ENCODE results near the gene CERCAM.

CERCAM gene

GRCh38 chr9:128428644-128429512, 8.2 kb downstream of the CERCAM start:
- TF ChIP-seq, protein P1, sequence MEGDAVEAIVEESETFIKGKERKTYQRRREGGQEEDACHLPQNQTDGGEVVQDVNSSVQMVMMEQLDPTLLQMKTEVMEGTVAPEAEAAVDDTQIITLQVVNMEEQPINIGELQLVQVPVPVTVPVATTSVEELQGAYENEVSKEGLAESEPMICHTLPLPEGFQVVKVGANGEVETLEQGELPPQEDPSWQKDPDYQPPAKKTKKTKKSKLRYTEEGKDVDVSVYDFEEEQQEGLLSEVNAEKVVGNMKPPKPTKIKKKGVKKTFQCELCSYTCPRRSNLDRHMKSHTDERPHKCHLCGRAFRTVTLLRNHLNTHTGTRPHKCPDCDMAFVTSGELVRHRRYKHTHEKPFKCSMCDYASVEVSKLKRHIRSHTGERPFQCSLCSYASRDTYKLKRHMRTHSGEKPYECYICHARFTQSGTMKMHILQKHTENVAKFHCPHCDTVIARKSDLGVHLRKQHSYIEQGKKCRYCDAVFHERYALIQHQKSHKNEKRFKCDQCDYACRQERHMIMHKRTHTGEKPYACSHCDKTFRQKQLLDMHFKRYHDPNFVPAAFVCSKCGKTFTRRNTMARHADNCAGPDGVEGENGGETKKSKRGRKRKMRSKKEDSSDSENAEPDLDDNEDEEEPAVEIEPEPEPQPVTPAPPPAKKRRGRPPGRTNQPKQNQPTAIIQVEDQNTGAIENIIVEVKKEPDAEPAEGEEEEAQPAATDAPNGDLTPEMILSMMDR (IDR thresholded peaks at IDR 0.05; ENCODE audit: low read length): no peak
- TF ChIP-seq EZH2 (IDR thresholded peaks at IDR 0.05; ENCODE audit: borderline replicate concordance, low read length): no peak
- H2AFZ ChIP-seq (ENCODE audit: low read length): no peak overlapping the region

GRCh38 chr9:128429513-128430086, 8.9 kb downstream of the CERCAM start:
- H3K79me2 ChIP-seq (ENCODE audit: insufficient read depth, low read length): no peaks in the 10 kb centered on the region
- H3F3A ChIP-seq (ENCODE audit: insufficient read depth, low read length): no peaks in the 10 kb centered on the region
- no peak overlapping the region for H3K4me3 ChIP-seq (ENCODE audit: low read depth, low read length, poor library complexity, severe bottlenecking)
- no peaks in the 10 kb centered on the region for H3K9me3 ChIP-seq (ENCODE audit: low read length)
- H3K27ac ChIP-seq (ENCODE audit: low read depth, low read length, poor library complexity, severe bottlenecking): no peak overlapping the region
- TF ChIP-seq, protein P1 (IDR thresholded peaks at IDR 0.05; ENCODE audit: low read length): no peak
- TF ChIP-seq EZH2 (IDR thresholded peaks at IDR 0.05; ENCODE audit: borderline replicate concordance, low read length): no peak
- H3K36me3 ChIP-seq (ENCODE audit: insufficient read depth, low read length): no peaks in the 10 kb centered on the region
- H3K4me2 ChIP-seq (ENCODE audit: low read length): no peak overlapping the region
- peaks cover 12% of the 10 kb centered on the region; the same call in 1 of the 2 replicates for H3K27me3 ChIP-seq (ENCODE audit: insufficient read depth, low read length)
- H2AFZ ChIP-seq (ENCODE audit: low read length): no peak overlapping the region
- H4K20me1 ChIP-seq (ENCODE audit: insufficient read depth, low read length): no peaks in the 10 kb centered on the region
- H3K9ac ChIP-seq (ENCODE audit: low read length): no peak overlapping the region
- no peaks in the 10 kb centered on the region for H3K4me1 ChIP-seq (ENCODE audit: insufficient read depth, low read length, severe bottlenecking)
- no peaks in the 10 kb centered on the region for H3K9me2 ChIP-seq (ENCODE audit: low read depth, low read length)

More at GRCh38 chr9:128428644-128429512, 8.2 kb downstream of the CERCAM start:
- no peaks in the 10 kb centered on the region for H3K36me3 ChIP-seq (ENCODE audit: insufficient read depth, low read length)
- H3K9me2 ChIP-seq (ENCODE audit: low read depth, low read length): no peaks in the 10 kb centered on the region
- H3K27ac ChIP-seq (ENCODE audit: low read depth, low read length, poor library complexity, severe bottlenecking): no peak overlapping the region
- H3K27me3 ChIP-seq (ENCODE audit: insufficient read depth, low read length): peaks cover 12% of the 10 kb centered on the region; the same call in 1 of the 2 replicates
- H3K9me3 ChIP-seq (ENCODE audit: low read length): no peaks in the 10 kb centered on the region
- no peak overlapping the region for H3K4me3 ChIP-seq (ENCODE audit: low read depth, low read length, poor library complexity, severe bottlenecking)
- H3F3A ChIP-seq (ENCODE audit: insufficient read depth, low read length): no peaks in the 10 kb centered on the region
- H3K4me1 ChIP-seq (ENCODE audit: insufficient read depth, low read length, severe bottlenecking): no peaks in the 10 kb centered on the region
- H3K79me2 ChIP-seq (ENCODE audit: insufficient read depth, low read length): no peaks in the 10 kb centered on the region
- H4K20me1 ChIP-seq (ENCODE audit: insufficient read depth, low read length): no peaks in the 10 kb centered on the region
- no peak overlapping the region for H3K9ac ChIP-seq (ENCODE audit: low read length)
- no peak overlapping the region for H3K4me2 ChIP-seq (ENCODE audit: low read length)

DNA sequence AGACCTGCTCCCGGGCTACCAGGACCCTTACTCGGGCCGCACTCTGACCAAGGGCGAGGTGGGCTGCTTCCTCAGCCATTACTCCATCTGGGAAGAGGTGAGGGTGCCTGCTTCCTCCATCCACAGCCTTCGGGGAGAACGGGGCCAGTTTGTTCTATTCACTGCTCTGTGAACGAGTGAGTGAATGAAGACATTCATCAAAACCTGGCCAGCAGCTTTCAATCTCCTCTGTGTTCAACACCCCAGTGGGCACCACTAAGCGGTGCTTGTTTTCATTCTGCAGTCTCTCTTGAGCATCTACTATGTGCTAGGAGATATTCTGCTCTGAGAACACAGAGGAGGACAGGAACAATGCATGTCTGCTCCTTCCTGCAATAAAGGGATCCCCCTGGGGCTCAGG, 10.6 kb downstream of the CERCAM start:
- no peaks in the 10 kb centered on the region for H3K9me3 ChIP-seq (ENCODE audit: low read length)
- H3K27ac ChIP-seq (ENCODE audit: low read depth, low read length, poor library complexity, severe bottlenecking): no peak overlapping the region
- H3K4me1 ChIP-seq (ENCODE audit: insufficient read depth, low read length, severe bottlenecking): no peaks in the 10 kb centered on the region
- no peaks in the 10 kb centered on the region for H3F3A ChIP-seq (ENCODE audit: insufficient read depth, low read length)
- no peaks in the 10 kb centered on the region for H3K9me2 ChIP-seq (ENCODE audit: low read depth, low read length)
- H3K4me3 ChIP-seq (ENCODE audit: low read depth, low read length, poor library complexity, severe bottlenecking): no peak overlapping the region
- H3K36me3 ChIP-seq (ENCODE audit: insufficient read depth, low read length): no peaks in the 10 kb centered on the region
- no peaks in the 10 kb centered on the region for H4K20me1 ChIP-seq (ENCODE audit: insufficient read depth, low read length)
- no peak overlapping the region for H2AFZ ChIP-seq (ENCODE audit: low read length)
- peaks cover 12% of the 10 kb centered on the region; the same call in 1 of the 2 replicates for H3K27me3 ChIP-seq (ENCODE audit: insufficient read depth, low read length)
- H3K9ac ChIP-seq (ENCODE audit: low read length): no peak overlapping the region
- H3K79me2 ChIP-seq (ENCODE audit: insufficient read depth, low read length): no peaks in the 10 kb centered on the region
- no peak for TF ChIP-seq EZH2 (IDR thresholded peaks at IDR 0.05; ENCODE audit: borderline replicate concordance, low read length)
- TF ChIP-seq, protein P1 (IDR thresholded peaks at IDR 0.05; ENCODE audit: low read length): no peak
- no peak overlapping the region for H3K4me2 ChIP-seq (ENCODE audit: low read length)
